Measurements from ENCODE around the gene CAPN6. TPM values are rescaled to one million over a fixed set of nuclear protein-coding genes. Genes with fewer than 3 reads are reported as not detected.

CAPN6 gene, protein sequence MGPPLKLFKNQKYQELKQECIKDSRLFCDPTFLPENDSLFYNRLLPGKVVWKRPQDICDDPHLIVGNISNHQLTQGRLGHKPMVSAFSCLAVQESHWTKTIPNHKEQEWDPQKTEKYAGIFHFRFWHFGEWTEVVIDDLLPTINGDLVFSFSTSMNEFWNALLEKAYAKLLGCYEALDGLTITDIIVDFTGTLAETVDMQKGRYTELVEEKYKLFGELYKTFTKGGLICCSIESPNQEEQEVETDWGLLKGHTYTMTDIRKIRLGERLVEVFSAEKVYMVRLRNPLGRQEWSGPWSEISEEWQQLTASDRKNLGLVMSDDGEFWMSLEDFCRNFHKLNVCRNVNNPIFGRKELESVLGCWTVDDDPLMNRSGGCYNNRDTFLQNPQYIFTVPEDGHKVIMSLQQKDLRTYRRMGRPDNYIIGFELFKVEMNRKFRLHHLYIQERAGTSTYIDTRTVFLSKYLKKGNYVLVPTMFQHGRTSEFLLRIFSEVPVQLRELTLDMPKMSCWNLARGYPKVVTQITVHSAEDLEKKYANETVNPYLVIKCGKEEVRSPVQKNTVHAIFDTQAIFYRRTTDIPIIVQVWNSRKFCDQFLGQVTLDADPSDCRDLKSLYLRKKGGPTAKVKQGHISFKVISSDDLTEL
- not detected in 2 replicates for total RNA-seq

DNA sequence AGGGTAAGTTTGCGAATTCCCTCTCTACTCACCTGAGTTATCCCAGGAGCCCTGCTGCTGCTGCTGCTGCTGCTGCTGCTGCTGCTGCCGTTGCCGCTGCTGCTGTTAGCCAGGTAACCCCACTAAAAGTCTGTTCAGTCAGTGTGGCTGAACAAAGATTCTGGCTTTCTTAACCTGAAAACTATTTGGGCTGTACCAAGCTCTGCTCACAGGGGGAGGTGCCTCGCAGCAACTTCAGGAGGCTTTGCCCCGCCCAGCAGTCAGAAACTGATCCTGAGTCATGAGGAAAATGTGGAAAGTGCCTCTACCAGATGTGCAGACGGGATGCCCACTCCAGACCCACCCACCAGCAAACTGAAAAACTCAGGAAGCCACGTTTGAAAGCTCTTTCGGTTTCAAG is at the start of gene CAPN6:
Gene CAPN6, minus strand, starts transcription at position 145 of the 400 bp plus-strand sequence. CDS start 6,547 bp downstream, outside the sequence.
- DNase-seq (ENCODE audit: extremely low read depth, low read depth, low spot score): no peak

DNA sequence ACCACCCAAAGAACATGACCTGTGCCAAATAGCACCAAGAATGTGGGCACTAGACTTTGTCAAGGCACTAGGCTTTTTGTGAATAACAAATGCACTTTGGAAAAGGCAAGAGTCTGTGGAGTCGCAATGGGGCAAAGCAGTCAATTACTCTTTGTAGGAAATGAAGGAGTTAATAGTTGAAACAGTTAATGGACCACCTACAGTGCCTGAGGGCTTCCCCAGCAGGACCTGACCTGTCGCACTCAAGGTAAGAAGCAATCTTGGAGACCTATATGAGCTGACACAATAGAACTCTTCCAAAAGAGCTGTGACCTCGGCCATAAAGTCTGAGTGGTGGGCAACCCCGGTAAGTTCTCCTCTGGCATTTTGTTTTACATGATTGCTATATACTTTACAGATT is 49.2 kb upstream of the CAPN6 start:
- no peak for DNase-seq (ENCODE audit: extremely low read depth, low read depth, low spot score)

DNA sequence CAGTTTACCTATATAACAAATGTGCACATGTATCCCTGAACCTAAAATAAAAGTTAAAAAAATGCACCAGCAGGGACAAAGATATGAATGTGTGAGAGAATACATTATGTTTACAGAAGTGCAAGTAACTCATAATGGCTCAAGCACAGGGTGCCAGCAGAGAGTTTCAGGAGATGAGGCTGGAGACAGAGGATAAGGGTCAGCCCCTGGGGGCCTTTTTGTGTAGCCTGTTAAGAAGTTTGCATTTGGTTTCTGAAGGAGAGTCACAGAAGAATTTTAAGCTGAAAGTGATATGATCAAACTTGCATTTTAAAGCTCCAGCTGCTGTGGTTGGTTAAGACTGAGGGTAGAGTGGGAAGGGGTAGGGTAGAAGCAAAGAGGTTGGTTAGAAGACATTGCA is 48.6 kb upstream of the CAPN6 start:
- no peak for DNase-seq (ENCODE audit: extremely low read depth, low read depth, low spot score)

DNA sequence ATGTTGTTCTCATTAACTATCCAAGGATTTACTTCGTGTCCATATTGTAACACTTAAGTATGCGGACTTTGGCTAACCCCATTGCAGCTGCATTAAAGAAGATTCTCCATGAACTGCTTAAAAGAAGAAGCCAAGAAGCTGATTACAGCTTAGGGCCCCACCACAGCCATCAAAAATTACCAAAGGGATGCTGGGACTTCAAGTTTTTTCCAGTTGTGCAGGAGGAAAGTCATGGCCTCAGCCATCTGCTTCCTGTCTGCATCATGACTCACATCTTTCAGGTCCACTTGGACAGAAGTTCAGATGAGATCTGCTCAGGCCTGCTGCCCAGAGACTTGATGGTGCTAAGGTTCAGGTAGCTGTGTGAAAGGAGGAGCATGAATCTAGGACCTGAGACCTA is 38.8 kb upstream of the CAPN6 start:
- no peak for DNase-seq (ENCODE audit: extremely low read depth, low read depth, low spot score)

DNA sequence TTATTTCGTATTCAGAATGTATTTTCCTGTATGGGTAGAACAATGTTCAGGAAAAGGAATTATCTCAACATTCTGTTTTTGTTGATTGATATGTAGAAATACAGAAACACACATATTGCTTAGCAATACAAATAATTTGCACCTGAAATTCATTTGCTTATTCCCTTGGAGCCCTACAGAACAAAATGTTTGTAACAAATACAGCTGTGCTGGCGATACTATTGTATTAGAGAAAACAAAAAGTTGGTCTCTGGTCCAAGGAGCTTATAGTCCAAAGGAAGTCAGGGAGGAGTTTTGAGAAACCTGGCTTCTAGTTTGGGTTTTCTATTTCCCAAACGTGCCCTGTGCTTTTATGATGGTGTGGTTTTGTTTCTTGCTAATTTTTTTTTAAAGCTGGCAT is 37.8 kb upstream of the CAPN6 start:
- no peak for DNase-seq (ENCODE audit: extremely low read depth, low read depth, low spot score)

DNA sequence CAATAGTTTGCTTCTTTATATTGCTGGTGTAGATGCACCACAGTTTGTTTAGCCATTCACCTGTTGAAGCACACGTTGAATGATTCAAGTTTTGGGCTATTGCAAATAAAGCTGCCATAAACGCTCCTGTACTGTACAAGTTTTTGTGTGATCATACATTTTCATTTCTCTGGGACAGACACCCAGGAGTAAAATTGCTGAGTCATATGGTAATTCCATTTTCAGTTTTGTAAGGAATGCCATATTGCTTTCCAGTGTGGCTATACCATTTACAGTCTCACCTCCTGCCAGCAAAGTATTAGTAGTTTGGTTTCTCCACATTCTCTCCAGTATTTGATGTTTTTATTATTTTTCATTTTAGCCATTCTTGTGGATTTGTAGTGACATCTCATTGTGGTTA is 32.0 kb upstream of the CAPN6 start:
- DNase-seq (ENCODE audit: extremely low read depth, low read depth, low spot score): no peak

DNA sequence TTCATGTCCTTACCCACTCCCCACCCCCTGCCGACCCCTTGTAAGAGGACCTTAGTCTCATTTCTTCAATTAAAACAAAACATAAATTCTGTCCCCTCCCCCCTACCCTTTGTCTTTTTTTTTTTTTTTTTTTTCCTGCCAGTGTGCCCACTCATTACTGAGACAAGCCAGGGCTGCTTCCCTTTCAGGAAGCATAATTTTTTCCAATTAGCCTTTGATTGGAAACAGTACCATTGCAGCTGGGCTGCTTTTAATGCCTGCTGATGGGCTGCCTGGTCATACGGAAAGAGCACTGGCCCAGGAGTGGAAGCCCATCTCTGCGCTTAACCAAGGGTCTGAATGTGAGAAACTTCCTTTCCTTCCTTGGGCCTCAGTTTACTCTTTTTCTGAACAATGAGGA is 18.6 kb upstream of the CAPN6 start:
- no peak for DNase-seq (ENCODE audit: extremely low read depth, low read depth, low spot score)

DNA sequence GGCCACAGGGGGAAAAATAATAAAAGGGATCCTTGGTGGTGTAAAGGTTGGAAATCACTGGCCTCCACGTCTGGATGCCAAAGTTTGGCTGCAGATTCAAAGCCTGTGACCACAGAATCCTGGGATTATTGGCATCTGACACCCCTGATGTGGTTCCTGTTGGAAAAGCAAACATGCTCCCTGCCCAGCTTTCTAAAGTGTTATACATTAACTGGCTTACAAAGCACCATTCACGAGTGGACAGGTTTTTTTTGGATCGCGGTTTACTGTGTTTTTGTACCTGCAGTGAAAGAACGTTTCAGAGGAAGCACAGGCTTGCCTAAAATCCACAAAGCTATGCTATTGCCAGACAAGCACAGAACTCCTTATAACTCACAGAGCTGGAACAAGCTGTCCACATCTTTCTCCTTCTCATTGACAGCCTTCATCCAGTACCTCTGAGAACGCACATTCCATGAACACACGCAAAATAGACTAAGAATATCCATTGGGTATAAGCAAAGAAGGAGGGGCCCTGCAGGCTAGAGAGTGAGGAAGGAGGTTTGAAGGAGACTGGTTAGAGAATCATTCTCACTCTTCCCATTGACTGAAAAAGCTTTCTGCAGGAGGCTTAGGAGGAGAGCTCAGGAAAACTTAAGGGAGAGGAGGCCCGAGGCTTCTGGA is 14.5 kb upstream of the CAPN6 start:
- no peak for DNase-seq (ENCODE audit: extremely low read depth, low read depth, low spot score)

DNA sequence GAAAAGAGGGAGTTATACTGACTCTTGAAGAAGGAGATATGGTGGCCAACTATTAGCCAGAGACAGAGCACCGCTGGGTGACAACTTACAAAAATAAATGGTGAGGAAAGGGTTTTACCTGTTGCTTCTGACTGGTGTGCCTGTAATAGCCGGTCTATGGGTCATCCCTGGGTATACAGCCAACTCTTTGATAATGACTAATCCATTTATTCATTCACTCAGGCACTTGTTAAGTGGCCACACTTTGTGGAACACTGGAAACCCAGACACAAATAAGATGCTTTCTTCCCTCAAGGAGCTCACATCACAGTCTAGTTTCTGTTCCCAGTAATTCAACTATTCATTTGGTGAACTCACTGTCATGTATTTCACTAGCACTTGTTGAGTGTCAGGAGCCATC is 13.2 kb upstream of the CAPN6 start:
- DNase-seq (ENCODE audit: extremely low read depth, low read depth, low spot score): no peak

GRCh38 chrX:111282991-111283390 is 12.7 kb upstream of the CAPN6 start:
- no peak for DNase-seq (ENCODE audit: extremely low read depth, low read depth, low spot score)

DNA sequence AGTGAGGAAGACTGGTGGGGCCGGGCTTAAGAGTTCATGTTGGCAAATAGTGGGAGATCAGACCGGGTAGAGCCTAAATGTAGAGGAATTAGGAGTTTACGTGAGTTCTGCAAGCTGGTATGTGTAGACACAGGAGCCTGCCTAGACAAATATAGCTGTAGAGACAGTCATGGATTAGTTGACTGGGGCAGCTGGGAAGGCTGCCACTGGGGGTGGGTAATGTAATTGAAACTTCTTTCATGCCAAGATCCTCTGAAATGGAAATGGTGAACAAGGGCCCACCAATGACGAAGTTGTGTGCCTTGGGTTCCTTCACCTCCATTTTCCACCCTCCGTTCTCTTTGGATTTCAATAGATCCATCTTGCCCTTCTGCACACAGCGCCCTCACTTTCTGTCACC is 11.9 kb upstream of the CAPN6 start:
- no peak for DNase-seq (ENCODE audit: extremely low read depth, low read depth, low spot score)

- no peak for DNase-seq (ENCODE audit: extremely low read depth, low read depth, low spot score)
Observed at GRCh38 chrX:111268506-111268905, 1.8 kb downstream of the CAPN6 start.

- DNase-seq (ENCODE audit: extremely low read depth, low read depth, low spot score): no peak
Observed at GRCh38 chrX:111265486-111265885, 4.8 kb downstream of the CAPN6 start.

GRCh38 chrX:111264385-111264784 is 5.9 kb downstream of the CAPN6 start:
- DNase-seq (ENCODE audit: extremely low read depth, low read depth, low spot score): no peak

DNA sequence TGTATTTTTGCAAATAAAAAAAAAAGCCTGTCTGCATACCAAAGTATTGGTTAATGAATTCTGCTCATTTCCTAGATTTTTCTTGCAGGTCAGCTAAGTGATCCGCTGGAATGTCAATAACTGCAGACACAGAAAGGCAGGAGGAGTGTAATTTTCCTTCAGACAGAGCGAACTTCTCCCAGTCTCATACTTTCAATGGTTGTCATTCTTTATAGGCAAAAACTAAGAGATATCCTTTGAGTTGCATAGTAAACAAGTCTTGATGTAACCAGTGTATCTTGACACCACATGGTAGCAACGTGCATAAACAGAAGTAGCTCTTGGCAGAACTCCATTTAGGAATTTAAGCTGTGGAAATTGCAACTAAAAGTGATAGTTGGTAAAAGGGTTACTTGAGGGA is 8.2 kb downstream of the CAPN6 start:
- no peak for DNase-seq (ENCODE audit: extremely low read depth, low read depth, low spot score)

- DNase-seq (ENCODE audit: extremely low read depth, low read depth, low spot score): no peak
Observed at GRCh38 chrX:111260451-111260850, 9.8 kb downstream of the CAPN6 start.

DNA sequence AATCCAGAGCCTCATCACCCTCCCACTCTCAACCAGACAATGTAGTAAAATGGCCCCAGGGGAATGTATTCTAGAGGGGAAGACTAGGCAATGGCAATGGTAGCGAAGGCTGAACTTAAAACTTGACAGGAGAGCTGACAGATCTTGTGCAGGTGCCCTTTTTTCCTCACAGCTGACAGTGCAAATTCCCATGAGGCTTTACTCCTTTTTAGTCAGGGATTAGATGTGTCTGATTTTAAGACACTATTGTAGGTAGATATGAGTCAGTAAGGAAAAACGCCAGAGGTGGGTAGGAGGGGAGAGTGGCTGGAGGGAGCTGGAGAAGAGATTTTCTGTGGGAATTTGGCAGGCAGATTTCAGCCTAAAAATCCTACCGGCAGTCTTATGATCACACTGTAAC is 10.7 kb downstream of the CAPN6 start:
- no peak for DNase-seq (ENCODE audit: extremely low read depth, low read depth, low spot score)

DNA sequence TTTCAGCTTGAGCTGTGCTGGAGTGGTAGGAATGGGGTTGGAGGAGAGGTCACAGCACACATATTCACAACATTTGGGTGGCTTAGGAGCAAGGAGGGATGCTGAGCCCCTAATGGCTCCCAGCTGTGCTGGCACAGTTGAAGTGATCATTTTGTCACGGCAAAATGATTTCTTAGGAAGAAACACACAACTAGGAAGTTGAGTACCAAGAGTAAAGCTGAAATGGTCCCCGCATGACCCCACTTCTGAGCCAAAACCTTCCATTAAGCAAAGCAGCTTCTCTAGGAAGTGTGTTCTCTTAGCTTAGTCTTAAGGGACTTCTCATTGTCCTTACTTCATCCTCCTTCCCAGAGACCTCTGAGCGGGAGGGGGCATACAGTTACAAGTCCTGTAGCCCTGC is 12.6 kb downstream of the CAPN6 start:
- DNase-seq (ENCODE audit: extremely low read depth, low read depth, low spot score): no peak

GRCh38 chrX:111254896-111255693 is 15.2 kb downstream of the CAPN6 start:
- DNase-seq (ENCODE audit: extremely low read depth, low read depth, low spot score): no peak

DNA sequence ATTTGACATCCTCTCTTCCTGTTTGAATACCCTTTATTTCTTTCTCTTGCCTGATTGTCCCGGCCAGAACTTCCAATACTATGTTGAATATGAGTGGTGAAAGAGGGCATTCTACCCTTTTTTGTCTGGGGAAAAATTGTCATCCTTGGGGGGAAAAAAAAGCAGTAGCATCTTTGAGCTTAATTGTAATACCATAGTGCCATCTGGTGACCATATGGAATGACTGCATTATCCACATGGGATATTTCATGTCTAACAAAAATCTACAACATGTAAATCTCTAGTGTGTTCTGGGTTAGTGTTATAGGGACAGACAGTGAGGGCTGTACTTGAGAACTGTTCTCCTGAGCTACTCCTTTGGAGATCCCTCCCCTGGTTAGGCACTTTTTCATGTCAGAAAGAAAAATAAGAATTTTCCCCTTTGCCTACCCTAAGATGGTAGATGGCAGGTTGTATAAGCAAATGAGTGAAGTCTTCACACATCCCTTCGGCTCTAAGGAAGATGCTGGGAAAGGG is 26.0 kb downstream of the CAPN6 start:
- no peak for DNase-seq (ENCODE audit: extremely low read depth, low read depth, low spot score)

DNA sequence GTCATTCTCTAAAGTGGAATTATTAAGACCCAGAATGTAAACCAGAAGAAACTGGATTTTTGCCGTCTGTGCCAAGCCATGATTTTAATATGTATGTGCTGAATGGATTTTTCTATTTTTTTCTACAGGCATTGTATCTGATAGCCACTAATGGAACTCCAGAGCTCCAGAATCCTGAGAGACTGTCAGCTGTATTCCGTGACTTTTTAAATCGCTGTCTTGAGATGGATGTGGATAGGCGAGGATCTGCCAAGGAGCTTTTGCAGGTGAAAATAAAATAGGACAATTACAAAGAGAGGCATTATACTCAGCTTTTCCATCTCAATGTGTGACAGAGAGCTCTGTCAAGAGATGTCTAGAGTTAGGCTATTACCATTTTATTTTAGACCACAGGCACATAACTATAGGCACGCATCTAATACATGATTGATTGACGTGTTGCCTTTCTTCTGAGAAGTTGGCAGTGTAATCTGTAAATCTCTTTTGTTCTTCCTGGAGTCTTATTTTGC is 53.9 kb downstream of the CAPN6 start:
- DNase-seq (ENCODE audit: extremely low read depth, low read depth, low spot score): no peak

Measured in glomerular endothelial cell (primary cell).